K562 (cell line): ENCODE results near the gene GYS1.
"Not testable (repeated sequence)": the region's sequence is repeated elsewhere in the genome, so short reads cannot be mapped to it uniquely, and the experiment has no call there.

Experiments used
- ADNP ChIP-seq: fragments of 200-800 bp; sonication (Bioruptor generic); IDR thresholded peaks from 2 replicates; pipeline ENCODE4 v1.6.1; 2016; ENCODE audit warnings: missing genetic modification characterization, missing compliant biosample characterization
- ARID2 ChIP-seq: fragments of 450-650 bp; IDR thresholded peaks from 2 replicates; pipeline ENCODE4 v1.6.1; 2017; ENCODE audit warnings: antibody characterized with exemption, mild to moderate bottlenecking
- CAMTA2 ChIP-seq: fragments of 250-450 bp; sonication (Bioruptor Pico); conservative IDR thresholded peaks from 2 replicates; pipeline ENCODE4 v1.5.1; 2022
- CTCF ChIP-seq, 3 experiments: IDR thresholded peaks in 2 of 3; conservative IDR thresholded peaks in 1 of 3; 2 replicates each; pipeline ENCODE4 v1.5.1; 2011 to 2012; ENCODE audit warnings: low read length in 3 of 3, mild to moderate bottlenecking in 3 of 3, control low read depth in 2 of 3, improper control_type of control experiment in 1 of 3, inconsistent platforms in 1 of 3, low read depth in 1 of 3, mixed read lengths in 1 of 3, moderate library complexity in 1 of 3; ENCODE audit not compliant: insufficient read depth in 2 of 3
- JUN ChIP-seq, 2 experiments: sonication (generic) in 1 of 2; formaldehyde crosslinking in 1 of 2; IDR thresholded peaks; 2 replicates each; pipeline versions ENCODE4 v1.6.1 to v1.8.0; 2012 to 2022; ENCODE audit warnings: borderline replicate concordance in 2 of 2, mild to moderate bottlenecking in 2 of 2, improper control_type of control experiment in 1 of 2, low read depth in 1 of 2, low read length in 1 of 2, missing genetic modification reagents in 1 of 2
- PCBP2 ChIP-seq: fragments of 200-400 bp; formaldehyde crosslinking; IDR thresholded peaks from 2 replicates; pipeline ENCODE4 v1.6.1; 2018; ENCODE audit warnings: low read length, low read depth, mild to moderate bottlenecking, moderate library complexity; ENCODE audit not compliant: poor library complexity, severe bottlenecking
- POLR2A ChIP-seq: fragments of 450-650 bp; conservative IDR thresholded peaks from 2 replicates; pipeline ENCODE4 v1.6.1; 2016
- POLR3G ChIP-seq: IDR thresholded peaks from 2 replicates; pipeline ENCODE4 v1.6.1; 2011; ENCODE audit not compliant: insufficient read length, insufficient replicate concordance; ENCODE audit errors: extremely low read depth
- RFX5 ChIP-seq: IDR thresholded peaks from 2 replicates; pipeline ENCODE4 v1.6.1; 2011; ENCODE audit warnings: low read depth, mild to moderate bottlenecking, improper control_type of control experiment, low read length
- ZBTB1 ChIP-seq: sonication (generic); formaldehyde crosslinking; IDR thresholded peaks from 2 replicates; pipeline ENCODE4 v1.8.1; 2023; ENCODE audit warnings: missing genetic modification reagents, low read depth, mild to moderate bottlenecking, borderline replicate concordance
- ZNF175 ChIP-seq: fragments of 200-800 bp; sonication (Bioruptor generic); IDR thresholded peaks from 2 replicates; pipeline ENCODE4 v1.6.1; 2016; ENCODE audit warnings: low read depth, mild to moderate bottlenecking, missing genetic modification characterization, missing compliant biosample characterization
- ZNF584 ChIP-seq: fragments of 200-800 bp; sonication (Bioruptor generic); IDR thresholded peaks from 2 replicates; pipeline ENCODE4 v1.6.1; 2016; ENCODE audit warnings: low read depth, mild to moderate bottlenecking, missing genetic modification characterization, missing compliant biosample characterization
- TF ChIP-seq, protein P1 (sequence below): fragments of 250-450 bp; sonication (Bioruptor Pico); IDR thresholded peaks from 2 replicates; pipeline ENCODE4 v1.8.0; 2021; ENCODE audit warnings: moderate library complexity, mild to moderate bottlenecking, inconsistent platforms
- TF ChIP-seq, protein P2 (sequence below), 2 experiments: fragments of 450-650 bp; formaldehyde crosslinking in 1 of 2; IDR thresholded peaks; 2 replicates each; pipeline versions ENCODE4 v1.4.0 to v1.6.1; 2014 to 2020; ENCODE audit warnings: mild to moderate bottlenecking in 2 of 2, borderline replicate concordance in 1 of 2, low read depth in 1 of 2

DNA sequence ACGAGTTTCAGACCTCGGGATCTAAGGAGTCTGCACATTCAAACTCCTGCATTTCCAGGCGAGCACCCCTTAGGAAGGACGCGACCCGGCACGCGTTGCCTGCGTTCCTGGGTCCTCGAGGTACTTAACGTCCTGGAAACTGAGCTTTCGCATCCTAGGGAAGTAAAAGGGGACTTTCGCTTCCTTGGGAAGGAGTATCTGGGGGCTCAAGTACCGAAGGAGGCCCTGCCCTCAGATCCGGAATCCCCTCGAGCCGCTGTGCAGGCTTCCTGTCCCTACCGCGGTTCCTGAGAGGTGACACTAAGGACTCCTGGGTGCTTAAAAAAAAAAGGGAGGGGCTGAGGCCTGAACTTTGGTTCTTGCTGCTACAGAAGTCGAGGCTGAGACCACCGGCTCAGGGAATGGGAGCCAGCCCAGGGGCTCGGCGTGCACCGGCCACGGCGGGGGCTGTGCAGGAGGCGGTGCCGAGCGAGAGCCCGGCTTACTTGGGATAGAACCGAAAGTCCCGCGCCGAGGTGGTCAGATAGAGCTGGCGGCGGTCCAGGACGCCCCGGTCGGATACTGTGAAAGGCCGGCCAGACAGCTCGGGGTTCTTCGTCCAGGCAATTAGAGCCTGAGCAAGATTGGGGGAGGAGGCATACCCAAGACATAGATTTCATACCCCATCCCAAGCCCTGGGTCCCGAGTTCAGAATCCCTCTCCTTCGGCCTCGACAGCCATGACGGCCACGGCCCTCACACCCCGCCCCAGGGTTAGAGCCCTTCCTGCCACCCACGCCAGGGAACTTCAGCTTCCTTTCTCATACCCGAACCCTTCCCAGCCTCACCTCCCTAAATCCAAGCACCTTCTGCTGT, 25.5 kb upstream of the GYS1 start:
- TF ChIP-seq RFX5; POLR2A; ZBTB1 (CRISPR knock-in tag); PCBP2; POLR3G; ZNF584 (CRISPR knock-in tag); CTCF (IDR thresholded peaks at IDR 0.05 in 2 of 3, conservative IDR thresholded peaks at IDR 0.05 in 1 of 3; ENCODE audit: insufficient read depth in 2 of 3, low read depth in 1 of 3, low read length in 3 of 3); ARID2; ADNP (tag); CAMTA2 (CRISPR knock-in tag); JUN (IDR thresholded peaks at IDR 0.05; ENCODE audit: borderline replicate concordance, low read depth, low read length); JUN (CRISPR knock-in tag; IDR thresholded peaks at IDR 0.05; ENCODE audit: borderline replicate concordance); ZNF175: not testable (repeated sequence)
- TF ChIP-seq, protein P1, sequence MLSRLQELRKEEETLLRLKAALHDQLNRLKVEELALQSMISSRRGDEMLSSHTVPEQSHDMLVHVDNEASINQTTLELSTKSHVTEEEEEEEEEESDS (CRISPR knock-in tag), result not testable (repeated sequence)
- TF ChIP-seq, protein P2, sequence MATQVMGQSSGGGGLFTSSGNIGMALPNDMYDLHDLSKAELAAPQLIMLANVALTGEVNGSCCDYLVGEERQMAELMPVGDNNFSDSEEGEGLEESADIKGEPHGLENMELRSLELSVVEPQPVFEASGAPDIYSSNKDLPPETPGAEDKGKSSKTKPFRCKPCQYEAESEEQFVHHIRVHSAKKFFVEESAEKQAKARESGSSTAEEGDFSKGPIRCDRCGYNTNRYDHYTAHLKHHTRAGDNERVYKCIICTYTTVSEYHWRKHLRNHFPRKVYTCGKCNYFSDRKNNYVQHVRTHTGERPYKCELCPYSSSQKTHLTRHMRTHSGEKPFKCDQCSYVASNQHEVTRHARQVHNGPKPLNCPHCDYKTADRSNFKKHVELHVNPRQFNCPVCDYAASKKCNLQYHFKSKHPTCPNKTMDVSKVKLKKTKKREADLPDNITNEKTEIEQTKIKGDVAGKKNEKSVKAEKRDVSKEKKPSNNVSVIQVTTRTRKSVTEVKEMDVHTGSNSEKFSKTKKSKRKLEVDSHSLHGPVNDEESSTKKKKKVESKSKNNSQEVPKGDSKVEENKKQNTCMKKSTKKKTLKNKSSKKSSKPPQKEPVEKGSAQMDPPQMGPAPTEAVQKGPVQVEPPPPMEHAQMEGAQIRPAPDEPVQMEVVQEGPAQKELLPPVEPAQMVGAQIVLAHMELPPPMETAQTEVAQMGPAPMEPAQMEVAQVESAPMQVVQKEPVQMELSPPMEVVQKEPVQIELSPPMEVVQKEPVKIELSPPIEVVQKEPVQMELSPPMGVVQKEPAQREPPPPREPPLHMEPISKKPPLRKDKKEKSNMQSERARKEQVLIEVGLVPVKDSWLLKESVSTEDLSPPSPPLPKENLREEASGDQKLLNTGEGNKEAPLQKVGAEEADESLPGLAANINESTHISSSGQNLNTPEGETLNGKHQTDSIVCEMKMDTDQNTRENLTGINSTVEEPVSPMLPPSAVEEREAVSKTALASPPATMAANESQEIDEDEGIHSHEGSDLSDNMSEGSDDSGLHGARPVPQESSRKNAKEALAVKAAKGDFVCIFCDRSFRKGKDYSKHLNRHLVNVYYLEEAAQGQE (IDR thresholded peaks at IDR 0.05; ENCODE audit: borderline replicate concordance), result not testable (repeated sequence)
- TF ChIP-seq, protein P2 (CRISPR knock-in tag; IDR thresholded peaks at IDR 0.05; ENCODE audit: low read depth), result not testable (repeated sequence)
